Activated CD4-positive, alpha-beta T cell treated with anti-CD3 and anti-CD28 coated beads, Interleukin-2, amount 50 U/mL, for 48 hours (primary cell): ENCODE results near the gene PAN2.
"Not testable (repeated sequence)": the region's sequence is repeated elsewhere in the genome, so short reads cannot be mapped to it uniquely, and the experiment has no call there.

Experiments
- DNase-seq, 2 experiments: peaks; one replicate each; pipeline ENCODE4 v3.0.0-alpha.2; 2020

The PAN2 gene

GRCh38 chr12:56307221-56307965 is 26.4 kb downstream of the PAN2 start:
- no peak for DNase-seq

- DNase-seq = no peak
Observed at GRCh38 chr12:56304872-56305590, 28.8 kb downstream of the PAN2 start.

GRCh38 chr12:56304276-56304675 is 29.5 kb downstream of the PAN2 start:
- DNase-seq = no peak

- no peak for DNase-seq
Observed at GRCh38 chr12:56300644-56301464, 32.9 kb downstream of the PAN2 start.

- peak; percentile 99 for DNase-seq
Observed at GRCh38 chr12:56299853-56300643, 33.8 kb downstream of the PAN2 start, which contains the start of gene CS. CS (minus strand) TSS chr12:56300330; CDS start chr12:56300201, 129 bp downstream.

- DNase-seq = peak; percentile 19 to 35
Observed at GRCh38 chr12:56299308-56299852, 34.4 kb downstream of the PAN2 start.

GRCh38 chr12:56298828-56299227 is 35.0 kb downstream of the PAN2 start:
- no peak for DNase-seq

- no peak for DNase-seq
Observed at GRCh38 chr12:56297400-56297799, 36.4 kb downstream of the PAN2 start.

GRCh38 chr12:56296295-56296694 is 37.5 kb downstream of the PAN2 start:
- DNase-seq = no peak

- DNase-seq = no peak
Observed at GRCh38 chr12:56293795-56294194, 40.0 kb downstream of the PAN2 start.

GRCh38 chr12:56288705-56289387 is 45.0 kb downstream of the PAN2 start:
- no peak for DNase-seq

- no peak for DNase-seq
Observed at GRCh38 chr12:56286044-56286830, 47.6 kb downstream of the PAN2 start.

- DNase-seq = not testable (repeated sequence)
Observed at GRCh38 chr12:56284263-56284662, 49.5 kb downstream of the PAN2 start.

GRCh38 chr12:56282579-56282978 is 51.2 kb downstream of the PAN2 start:
- DNase-seq = no peak

- no peak for DNase-seq
Observed at GRCh38 chr12:56282030-56282429, 51.8 kb downstream of the PAN2 start.

- no peak for DNase-seq
Observed at GRCh38 chr12:56280849-56281248, 53.0 kb downstream of the PAN2 start.

- DNase-seq = no peak
Observed at GRCh38 chr12:56278905-56279304, 54.9 kb downstream of the PAN2 start.

- DNase-seq = no peak
Observed at GRCh38 chr12:56274299-56274698, 59.5 kb downstream of the PAN2 start.

GRCh38 chr12:56272468-56272867 is 61.3 kb downstream of the PAN2 start:
- DNase-seq = not testable (repeated sequence)

GRCh38 chr12:56271031-56271430 is 62.8 kb downstream of the PAN2 start:
- no peak for DNase-seq
